NCI-H69 (cell line): ENCODE results near the gene EEFSEC.
A peak's percentile ranks its signal among the peaks of the same experiment; 100 is the strongest.

ENCODE experiments used
- DNase-seq: peaks from one replicate; lab custom pipeline; 2025; lab: John Stamatoyannopoulos, UW

The EEFSEC gene

DNA sequence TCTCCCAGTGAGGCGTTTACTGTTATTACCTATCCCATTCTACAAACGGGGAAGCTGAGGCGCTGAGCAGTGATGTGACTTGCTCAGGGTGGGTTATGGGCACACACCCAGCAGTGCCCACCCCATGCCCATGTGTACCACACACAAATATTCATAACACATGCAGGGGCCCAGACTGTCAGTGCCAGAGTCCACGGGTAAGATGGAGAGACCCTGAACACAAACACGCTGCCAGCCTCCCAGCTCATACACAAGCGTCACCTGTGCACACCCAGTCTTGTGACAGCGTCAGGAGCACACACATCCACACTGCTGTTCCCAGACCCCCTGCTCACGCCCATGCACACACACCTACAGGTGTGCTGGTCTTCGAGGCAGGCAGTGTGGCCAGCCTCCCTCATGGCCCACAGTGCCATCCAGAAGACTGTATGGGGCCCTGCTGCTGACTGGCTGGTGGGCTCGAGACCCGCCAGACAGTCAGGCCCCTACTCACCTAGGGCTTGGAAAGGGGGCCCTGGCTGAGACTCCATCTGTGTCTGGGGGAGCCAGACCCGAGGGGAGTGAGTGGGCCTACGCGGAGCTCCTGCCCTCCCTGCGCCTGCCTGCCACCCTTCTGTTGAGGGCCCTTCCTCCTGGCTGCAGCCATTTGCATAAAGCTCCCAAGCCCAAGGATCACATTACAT is 274.0 kb downstream of the EEFSEC start:
- DNase-seq, result no peak

GRCh38 chr3:128427872-128428822 is 274.9 kb downstream of the EEFSEC start:
- DNase-seq, result no peak

GRCh38 chr3:128429275-128429674 is 276.0 kb downstream of the EEFSEC start:
- DNase-seq, result no peak

DNA sequence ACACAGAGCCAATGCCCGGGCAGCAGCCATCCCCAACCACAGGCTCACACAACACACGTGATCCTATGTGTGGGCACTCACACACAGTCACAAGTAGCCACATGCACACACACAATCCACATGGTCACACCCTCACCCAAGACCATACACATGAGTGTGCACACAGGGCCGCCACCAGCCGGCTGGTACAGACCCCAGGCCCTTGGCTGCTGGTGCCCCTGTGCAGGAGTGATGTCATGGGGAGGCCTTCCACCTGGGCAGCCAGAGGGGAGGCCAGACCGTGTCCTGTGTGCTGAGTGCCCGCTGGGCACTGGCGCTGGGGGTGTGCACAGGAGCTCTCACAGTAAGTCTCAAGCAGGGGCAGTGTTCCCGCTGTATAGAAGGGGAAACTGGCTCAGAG is 276.5 kb downstream of the EEFSEC start:
- no peak for DNase-seq

DNA sequence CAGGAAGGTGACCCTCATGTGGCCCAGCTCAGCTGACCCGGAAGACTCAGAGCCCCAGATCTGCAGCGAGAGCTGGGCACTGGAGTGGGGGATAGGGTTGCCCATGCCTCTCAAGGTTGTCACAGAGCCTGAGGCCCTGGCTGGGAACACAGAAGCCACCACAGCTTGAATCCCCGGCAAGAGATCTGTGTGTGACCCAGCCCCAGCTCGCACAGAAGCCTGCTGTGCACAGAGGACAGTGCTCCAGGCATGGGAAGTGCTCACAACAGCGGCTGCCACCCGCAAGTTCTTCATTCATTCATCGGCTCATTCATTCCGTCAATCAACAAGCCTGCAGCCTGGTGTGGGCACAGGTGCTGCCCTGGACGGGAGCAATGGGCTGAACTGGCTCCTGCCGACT is 277.0 kb downstream of the EEFSEC start:
- peak; percentile 6 for DNase-seq

- no peak for DNase-seq
Observed at GRCh38 chr3:128430731-128431130, 277.4 kb downstream of the EEFSEC start.

DNA sequence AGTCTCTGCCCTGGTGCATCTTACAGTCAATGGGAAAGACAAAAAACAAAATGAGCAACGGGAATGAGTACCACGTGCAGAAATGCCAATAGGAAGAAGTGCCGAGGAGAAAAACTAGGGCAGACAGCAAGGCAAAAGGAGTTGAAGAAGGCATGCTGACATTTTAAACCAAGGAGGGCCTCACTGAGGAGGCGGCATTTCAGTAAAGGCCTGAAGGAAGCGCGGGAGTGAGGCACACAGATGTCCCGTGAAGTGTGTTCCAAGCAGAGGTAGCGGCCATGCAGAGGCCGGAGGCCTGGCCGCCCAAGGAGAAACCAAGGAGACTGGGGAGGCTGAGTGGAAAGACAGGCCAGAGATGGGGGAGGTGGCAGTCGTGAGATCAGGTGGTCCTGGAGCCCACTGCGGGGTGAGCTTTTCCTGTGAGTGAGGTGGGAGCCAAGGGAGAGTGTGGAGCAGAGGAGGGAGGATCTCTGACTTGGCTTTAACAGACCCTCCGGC is 278.6 kb downstream of the EEFSEC start:
- DNase-seq, result no peak

DNA sequence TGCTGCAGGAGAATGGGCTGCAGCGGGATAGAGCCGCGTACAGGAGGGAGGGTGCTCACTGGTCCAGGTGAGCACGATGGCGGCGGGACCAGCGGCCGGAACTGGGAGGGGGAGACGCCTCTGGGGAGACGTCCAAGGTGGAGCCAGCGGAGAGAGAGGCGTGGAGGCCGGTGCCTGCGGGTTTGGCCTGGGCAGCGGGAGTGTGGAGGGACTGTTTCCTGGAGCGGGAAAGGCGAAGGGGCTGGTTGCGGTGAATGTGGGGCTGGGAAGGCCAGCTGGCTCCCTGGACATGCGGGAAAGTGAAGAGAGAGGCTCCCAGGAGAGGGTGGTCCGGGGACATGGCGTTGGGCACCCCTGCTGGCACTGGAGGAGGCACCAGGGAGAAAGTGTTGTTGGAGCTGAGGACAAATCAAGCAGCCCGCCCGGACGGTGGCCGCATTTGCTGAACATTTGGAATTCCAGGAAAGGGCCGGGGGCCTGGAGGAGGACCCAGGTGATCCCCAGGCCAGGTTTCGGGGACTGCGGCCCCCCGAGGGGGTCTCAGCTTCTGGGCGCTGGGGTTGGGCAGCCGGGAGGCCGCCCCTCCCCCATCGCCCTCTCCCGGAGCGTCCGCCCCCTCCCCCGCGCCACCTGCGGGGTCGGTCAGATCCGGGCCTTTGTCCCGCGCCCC is 279.2 kb downstream of the EEFSEC start:
- peak; percentile 56 for DNase-seq

DNA sequence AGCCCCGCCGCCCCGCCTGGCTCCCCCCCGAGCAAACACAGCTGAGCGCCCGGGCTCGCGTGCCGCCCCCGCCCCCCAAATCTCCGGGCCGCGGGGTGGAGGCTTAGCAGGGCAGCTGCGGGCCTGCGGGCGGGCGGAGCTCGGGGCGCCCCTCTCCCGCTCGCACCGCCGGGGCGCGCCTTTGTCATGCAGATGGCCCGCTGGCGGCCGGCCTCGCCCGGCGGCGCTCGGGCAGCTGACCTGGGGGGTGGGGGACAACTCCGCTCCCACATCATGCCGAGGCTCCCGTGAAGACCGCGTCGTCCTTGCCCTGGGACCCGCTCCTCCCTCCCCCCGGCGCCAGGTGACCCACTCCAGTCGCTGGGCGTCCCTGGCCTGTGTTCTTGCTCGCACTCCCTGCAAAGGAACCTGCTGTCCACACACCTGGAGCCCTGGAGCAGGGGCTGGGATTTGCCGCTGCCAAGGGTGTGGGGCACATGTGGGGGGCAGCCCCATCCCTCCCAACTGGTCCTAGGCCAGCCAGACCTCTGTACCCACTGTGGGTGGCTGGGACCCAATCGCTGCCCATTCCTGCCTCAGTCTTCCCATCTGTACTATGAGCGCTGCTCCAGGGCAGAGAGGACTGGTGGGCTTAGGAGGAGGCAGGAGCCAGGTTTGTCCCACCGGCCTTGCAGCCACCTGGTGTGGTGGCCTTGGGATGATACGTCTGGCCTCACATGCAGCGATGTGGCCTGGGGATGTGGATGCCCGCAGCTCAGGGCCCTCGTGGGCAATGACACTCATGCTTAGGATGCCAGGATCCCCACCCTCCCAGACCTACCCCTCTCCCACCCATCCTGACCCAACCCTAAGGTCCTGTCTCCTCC is 279.9 kb downstream of the EEFSEC start:
- DNase-seq, result peak; percentile 50

DNA sequence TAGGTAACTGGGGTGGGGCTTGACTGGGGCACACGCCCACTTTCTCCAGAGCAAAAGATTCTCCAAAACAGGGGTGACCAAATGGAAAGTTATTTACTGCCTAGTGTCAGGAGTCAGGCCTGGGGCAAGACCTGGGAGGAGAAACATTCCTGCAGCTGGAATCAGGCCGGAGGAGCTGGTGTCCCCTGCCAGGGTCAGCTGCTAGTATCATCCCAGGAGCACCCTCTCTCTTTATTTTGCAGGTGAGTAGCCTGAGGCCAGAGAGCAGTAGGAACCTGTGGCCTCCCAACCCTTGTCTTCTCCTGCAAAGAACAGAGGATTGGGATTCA is 280.5 kb downstream of the EEFSEC start:
- DNase-seq, result peak; percentile 8

DNA sequence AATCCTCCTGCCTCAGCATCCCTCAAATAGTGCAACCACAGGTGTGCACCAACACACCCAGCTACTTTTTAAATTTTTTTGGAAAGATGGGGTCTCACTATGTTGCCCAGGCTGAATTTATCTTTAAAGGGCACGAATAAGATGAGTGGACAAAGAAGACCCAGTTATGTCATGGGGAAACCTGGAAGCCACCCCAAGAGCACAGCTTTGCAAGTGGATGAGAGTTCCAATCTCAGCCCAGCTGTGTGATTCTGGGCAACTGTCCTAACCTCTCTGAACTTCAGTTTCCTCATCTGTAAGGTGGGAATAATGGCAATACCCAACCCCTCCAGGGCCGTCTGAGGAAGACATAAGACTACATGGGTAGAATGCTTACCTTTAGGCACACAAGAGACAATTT is 281.2 kb downstream of the EEFSEC start:
- no peak for DNase-seq

- DNase-seq, result no peak
Observed at GRCh38 chr3:128435058-128435457, 281.8 kb downstream of the EEFSEC start.

- no peak for DNase-seq
Observed at GRCh38 chr3:128435561-128435960, 282.3 kb downstream of the EEFSEC start.

- DNase-seq, result no peak
Observed at GRCh38 chr3:128436214-128436613, 282.9 kb downstream of the EEFSEC start.

DNA sequence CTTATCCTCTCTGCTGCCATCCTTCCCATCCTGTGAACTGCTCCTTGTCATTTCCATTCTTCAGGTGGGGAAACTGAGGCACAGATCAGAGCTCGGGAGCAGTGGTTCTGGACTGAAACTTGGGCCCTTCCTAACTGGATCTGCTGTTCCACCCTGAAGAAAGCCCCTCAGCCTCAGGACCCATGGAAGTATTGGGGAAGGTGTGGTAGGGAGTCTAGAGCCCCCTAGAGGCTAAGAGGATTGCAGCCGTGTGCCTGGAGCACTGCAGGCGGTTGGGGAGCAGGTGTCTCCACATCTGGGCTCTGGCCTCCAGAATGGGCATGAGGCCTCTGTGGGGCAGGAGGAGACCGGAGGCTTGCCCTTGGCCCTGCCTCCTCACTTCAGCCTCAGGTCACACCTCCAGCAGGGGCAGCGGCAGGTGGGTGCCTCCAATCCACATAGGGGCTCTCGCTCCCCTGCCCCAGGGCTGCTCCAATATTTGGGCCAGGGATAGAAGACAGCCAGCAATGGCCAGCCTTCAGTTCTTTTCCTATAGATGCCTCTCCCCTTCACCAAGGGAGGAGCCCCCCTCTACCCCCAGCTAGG is 285.3 kb downstream of the EEFSEC start:
- DNase-seq, result peak; percentile 31

- DNase-seq, result no peak
Observed at GRCh38 chr3:128439226-128439625, 285.9 kb downstream of the EEFSEC start.

DNA sequence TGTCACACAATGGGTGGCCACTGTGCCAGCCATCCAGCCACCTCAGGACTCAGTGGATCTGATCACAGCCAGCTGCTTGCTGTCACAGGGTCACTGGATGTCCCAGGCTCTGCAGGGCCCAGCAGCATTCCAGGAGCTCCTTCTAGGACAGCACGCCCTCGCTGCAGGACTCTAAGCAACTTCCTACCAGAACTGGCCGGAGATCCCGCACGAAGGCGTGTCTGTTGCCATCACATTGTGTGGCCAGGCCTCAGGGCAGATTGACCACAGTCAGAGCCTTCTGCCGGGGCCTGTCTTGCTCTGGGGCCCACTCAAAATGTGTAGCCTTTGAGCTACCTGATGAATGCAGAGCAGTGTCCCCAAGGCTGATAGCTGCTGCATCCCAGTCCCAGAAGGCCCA is 288.8 kb downstream of the EEFSEC start:
- no peak for DNase-seq

GRCh38 chr3:128442949-128443348 is 289.7 kb downstream of the EEFSEC start:
- no peak for DNase-seq

DNA sequence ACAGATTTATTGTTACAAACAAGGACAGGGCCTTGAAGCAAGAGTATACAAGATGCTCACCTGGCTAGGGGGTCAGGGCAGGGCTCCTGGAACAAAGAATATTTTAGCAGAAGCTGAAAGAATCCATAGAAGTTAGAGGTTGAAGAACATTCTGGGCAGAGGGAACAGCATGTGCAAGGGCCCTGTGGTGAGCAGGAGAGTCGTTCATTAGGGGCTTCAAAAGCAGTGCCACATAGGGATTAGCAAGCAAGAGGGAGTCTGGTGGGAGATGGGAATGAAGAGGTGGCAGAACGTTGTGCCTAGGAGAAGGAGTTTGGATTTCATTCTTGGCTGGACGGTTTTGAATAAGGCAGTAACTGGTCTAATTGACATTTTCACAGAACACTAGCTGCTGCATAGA is 290.5 kb downstream of the EEFSEC start:
- no peak for DNase-seq

DNA sequence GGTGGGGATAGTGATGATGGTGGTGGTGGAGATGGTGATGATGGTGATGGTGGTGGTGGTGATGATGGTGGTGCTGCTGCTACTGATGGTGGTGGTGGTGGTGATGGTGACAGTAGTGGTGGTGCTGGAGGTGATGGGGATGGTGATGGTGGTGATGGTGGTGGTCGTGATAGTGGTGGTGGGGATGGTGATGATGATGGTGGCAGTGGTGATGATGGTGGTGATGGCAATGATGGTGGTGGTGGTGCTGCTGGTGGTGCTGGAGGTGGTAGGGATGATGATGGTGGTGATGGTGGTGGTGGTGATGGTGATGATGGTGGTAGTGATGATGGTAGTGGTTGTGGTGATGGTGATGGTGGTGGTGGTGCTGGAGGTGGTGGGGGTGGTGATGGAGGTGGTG is 292.1 kb downstream of the EEFSEC start:
- DNase-seq, result no peak

DNA sequence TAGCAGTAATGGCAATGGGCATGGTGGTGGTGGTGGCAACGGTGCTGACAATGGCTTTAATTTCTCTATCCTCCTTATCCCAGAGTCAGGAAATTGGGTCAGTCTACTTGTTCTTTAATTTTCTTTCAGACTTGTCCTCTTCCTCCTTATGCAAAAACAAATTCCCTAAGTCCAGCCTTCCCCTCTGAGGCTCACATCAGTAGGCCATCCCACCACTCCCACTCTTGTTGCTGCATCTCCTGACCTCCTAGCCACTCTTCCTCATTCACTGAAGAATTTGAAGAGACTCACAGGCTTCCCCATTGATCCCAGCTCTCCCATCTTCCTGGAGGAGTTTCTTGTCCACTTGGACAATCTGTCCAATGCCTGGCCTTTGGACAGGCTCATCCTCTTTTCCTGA is 293.5 kb downstream of the EEFSEC start:
- DNase-seq, result no peak
